Fibroblast of lung (primary cell): ENCODE results near the gene CRYBG2.

ENCODE experiments used
- EZH2 ChIP-seq: IDR thresholded peaks from 2 replicates; pipeline ENCODE4 v1.5.1; 2012; ENCODE audit warnings: low read length, control low read depth, mild to moderate bottlenecking; ENCODE audit errors: missing control alignments
- TF ChIP-seq, protein P1 (sequence below), 2 donors: IDR thresholded peaks in 1 of 2; conservative IDR thresholded peaks in 1 of 2; 1 replicate in 1 of 2; 2 replicates in 1 of 2; pipeline ENCODE4 v1.5.1; 2011 to 2012; ENCODE audit warnings: low read length in 2 of 2, control low read depth in 1 of 2, inconsistent platforms in 1 of 2, low read depth in 1 of 2, mild to moderate bottlenecking in 1 of 2

DNA sequence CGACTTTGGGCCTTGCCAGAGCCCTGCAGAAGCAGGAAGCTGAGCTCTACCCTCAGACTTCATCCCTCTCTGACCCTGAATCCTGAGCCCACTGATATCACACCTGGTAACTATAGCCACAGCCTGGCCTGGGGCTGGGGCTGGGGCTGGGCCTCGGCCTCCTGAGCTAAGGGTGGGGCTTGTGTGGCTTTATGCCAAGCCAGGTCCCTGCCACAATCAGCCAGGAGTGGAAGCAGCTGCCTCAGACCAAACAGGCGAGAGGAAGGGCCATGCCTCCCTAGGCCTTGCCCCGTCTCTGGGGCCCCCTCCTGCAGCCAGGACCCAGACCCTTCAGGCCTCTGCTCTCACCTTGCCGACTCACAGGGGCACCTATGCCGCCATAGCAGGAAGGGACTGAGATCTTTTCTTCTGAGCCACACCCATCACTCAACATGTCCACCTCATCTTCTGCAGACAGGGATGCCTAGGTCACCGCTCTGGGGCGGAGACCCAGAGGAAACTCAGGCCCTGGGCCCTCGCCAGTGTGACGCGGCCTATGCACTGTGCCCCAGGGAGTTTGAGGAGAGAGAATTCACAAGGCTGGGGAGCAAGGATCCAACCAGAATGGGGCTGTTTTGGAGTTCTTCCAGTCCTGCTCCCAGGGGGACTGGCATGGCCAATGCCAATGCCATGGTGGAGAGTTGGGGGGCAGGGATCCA, 53.2 kb downstream of the CRYBG2 start:
- TF ChIP-seq, protein P1, sequence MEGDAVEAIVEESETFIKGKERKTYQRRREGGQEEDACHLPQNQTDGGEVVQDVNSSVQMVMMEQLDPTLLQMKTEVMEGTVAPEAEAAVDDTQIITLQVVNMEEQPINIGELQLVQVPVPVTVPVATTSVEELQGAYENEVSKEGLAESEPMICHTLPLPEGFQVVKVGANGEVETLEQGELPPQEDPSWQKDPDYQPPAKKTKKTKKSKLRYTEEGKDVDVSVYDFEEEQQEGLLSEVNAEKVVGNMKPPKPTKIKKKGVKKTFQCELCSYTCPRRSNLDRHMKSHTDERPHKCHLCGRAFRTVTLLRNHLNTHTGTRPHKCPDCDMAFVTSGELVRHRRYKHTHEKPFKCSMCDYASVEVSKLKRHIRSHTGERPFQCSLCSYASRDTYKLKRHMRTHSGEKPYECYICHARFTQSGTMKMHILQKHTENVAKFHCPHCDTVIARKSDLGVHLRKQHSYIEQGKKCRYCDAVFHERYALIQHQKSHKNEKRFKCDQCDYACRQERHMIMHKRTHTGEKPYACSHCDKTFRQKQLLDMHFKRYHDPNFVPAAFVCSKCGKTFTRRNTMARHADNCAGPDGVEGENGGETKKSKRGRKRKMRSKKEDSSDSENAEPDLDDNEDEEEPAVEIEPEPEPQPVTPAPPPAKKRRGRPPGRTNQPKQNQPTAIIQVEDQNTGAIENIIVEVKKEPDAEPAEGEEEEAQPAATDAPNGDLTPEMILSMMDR (conservative IDR thresholded peaks at IDR 0.05 in 1 of 2, IDR thresholded peaks at IDR 0.05 in 1 of 2; ENCODE audit: low read depth in 1 of 2, low read length in 2 of 2) = no peak
- TF ChIP-seq EZH2 = no peak
